SKM-1 treated with dmso at 0.1 percent for 144 hours (cell line): ENCODE measurements around the gene CD47.

ENCODE experiments used
- DNase-seq: peaks from one replicate; lab custom pipeline; 2025; ENCODE audit not compliant: unreplicated experiment; lab: John Stamatoyannopoulos, UW

The CD47 gene

DNA sequence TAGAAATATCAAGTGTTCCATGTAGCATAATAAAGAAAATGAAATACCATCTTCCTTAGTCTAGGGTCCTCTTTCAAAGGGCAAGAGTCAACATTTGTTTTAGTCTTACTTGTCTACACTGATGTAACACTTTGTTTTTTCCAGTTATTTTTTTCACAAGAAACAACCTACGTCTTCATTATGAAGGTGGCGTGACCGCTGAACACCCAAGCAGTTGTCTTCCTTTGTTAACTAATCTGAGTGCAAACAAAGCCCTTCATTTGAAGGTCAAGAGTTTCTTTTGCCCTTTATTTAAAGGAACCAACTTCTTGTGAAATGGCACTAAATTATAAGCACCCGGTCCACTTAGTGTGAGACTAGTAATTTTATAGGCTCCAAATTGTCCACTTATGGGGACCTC lies 73.2 kb downstream of the CD47 start:
- DNase-seq = no peak

DNA sequence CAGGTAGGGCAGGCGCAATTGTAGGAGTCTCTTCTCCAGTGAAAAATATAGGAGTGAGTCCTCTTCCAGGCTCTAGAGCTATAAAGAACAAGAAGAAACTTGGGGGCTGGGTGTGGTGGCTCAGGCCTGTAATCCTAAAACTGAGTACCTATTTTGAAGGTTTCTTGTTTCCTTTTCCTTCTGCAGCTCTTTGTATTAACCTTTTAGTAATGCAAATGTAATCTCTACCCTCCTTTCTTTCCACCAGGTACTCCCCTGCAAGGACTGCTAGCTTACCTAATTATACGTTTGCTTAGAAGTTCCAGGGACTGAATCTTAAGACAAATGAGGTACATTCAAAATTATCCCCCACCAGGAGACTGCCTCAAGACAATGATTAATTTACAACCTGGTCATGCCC lies 75.9 kb downstream of the CD47 start:
- DNase-seq = no peak

DNA sequence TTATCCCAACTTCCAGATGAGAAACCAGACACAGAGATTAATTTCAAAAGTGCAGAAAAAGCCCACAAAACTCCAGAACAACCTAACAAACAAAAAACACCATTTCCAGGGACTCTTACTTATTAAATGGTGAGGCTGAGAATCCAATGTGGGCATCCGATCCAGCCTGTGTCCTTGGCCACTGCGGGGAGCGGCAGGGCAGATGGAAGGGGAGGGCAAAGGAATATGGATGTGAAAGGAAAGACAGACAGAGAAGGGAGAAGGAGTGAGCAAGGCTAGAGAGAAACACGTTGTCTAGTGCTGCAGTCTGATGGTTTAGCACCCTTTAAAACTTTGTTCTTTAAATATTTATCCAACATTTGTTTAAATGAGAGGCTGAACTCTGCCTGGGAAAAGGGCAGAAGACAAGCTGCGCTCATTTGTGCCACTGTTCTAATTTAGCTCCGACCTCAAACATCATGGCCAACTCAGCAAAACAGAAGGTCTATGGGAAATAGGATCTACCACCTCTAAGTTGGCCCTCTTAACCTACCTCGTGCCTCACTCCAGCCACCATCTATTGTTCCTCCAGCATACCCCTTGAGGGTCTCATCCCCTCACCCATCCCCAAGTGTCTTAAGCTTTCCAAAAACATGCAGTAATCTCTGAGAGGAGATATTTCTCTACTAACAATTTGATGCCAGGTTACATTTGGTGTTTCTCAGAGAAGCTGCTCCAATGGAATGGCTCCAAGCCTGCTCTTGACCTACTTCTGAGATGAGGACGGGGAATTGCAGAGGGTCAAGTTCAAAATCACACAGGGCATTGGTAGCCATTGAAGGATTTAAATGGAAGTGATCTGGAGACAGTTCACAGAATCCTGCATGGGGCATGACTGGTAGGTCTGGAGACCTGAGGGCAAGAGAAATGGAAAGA lies 77.4 kb downstream of the CD47 start:
- DNase-seq = no peak

DNA sequence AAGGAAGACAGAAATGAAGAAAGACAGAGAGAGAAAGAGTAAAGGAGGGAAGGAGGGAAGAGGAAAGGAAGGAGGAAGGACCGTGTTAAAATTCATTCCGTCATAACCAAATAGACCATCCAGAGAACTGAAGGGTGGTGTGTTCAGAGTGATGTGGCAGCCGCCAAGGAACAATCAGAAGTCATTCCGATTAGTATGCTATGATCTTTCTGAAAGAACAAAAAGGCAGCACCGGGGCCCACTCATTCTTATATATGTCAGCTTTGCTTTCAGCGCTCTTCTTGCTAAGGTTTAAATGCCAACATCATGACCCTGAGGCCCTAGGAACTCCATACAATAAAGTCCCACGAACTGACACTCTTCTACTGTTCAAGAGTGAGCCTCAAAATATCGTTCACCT lies 78.5 kb downstream of the CD47 start:
- DNase-seq = no peak

DNA sequence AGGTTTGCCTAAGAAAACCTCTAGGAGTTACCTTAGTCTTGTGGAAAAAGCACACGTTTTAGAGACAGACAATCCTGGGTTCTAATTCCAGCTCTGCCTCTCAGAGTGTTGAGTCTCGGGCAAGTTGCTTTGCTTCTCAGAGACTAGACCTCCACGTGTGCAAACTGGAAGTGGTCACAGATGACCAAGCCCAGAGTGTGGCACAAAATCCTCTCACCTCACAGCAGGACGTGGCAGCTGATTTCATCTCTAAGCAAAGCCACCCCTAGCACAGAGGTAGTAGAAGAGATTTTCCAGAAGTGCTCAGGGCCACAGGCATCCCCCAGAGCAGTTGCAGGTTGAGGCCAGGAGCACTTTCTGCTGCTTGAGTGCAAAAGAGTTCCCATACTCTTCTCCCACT lies 79.2 kb downstream of the CD47 start:
- DNase-seq = no peak

DNA sequence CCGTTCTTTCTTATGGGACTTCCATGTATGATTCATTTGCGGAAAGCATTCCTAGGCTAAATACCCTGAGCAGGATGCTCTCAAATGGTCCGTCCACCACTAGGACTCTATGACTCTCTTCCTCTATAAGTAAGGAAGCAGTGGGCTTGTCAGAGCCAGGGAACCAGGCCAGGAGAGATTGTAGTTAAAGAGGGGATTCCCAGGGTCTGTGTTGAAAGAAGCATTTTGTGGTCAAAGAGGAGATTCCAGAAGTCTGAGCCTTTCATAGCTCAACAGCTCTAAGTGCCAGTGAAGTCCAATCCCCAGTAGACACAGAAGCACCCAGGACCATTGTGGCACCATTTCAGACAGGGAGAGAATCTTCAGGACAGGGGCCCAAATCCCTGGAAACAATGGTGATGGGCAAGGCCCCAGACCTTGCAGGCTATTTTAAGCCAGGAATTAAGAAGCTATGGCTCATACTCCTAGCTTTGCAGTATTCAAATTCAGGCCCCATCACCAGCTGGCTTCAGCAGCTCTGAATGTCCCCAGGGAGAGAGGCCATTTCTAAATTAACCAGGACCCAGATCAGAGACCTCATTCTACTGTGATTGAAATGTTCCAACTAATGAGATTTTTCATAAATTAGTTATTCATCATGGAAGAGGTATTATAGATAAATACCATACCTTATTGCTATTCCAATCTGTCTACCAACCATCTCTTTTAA lies 81.7 kb downstream of the CD47 start:
- no peak for DNase-seq

DNA sequence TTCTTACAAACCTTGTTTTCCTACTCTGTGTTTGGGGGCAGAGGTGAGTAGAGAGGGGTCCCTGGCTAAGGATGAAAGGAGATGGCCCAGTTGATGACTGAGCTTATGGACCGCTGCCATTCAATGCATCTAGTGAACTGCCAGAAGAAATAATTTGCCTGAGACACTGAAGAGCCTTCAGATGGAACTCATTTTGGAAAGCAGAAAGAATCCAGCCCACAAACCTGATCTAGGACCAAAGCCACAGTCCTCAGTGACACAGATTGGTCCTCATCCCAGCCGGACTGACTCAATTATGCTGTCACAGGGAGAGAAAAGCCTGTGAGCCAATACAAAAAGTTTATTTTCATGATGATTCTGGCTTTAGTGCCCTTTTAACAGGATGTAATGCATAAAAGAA lies 82.7 kb downstream of the CD47 start:
- no peak for DNase-seq

DNA sequence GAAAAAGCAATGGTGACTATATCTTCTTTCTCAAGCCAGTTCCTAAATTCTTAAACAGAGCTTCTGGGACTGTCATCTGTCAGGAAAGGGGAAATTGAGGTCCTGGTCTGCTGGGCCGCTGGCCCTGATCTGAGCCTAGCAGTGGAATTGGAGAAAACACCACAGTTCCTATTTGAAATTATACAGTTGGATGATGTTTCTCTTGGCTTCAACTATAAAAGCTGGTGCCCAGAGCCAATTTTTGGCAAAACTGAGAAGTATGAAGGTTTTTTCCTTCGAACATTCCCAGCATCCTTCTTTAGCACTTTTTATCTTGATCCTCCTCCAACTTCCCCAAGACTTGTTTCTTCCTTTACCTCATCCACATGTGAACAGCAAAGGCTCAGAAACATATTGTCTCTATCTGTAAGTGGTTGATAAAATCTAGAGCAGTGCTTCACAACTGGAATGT lies 83.9 kb downstream of the CD47 start:
- no peak for DNase-seq

DNA sequence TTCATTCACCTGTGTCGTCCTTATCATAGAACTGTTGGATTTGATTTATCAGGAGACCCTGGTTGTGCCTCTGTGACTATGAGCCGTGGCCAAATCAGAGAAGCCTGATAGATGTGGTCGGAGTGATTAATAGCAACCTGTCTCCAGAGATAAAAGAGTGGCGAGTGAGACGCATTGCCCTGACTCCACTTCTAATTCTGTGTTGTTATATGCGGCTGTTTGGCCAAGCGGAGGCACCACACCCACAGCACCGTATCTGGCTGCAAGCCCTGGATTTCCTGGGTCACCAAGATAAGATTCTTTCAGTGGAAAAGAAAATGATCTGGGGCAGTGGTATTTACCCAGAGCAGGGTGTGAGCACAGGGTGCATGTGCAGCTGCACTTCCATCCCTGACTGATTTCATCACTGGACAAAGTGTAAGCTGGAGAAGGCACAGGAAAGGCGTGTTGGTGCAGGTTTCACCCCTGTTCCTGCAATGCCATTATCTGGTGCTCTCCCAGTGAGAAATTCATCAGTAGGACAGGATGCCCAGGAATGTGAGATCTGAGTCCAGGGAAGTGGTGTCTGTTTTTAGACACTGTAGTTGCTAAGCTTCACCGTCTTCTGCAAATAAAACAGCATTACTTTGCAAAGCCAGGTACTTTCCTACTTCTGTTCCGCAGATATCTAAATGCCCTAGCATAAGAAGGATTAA lies 84.6 kb downstream of the CD47 start:
- no peak for DNase-seq

DNA sequence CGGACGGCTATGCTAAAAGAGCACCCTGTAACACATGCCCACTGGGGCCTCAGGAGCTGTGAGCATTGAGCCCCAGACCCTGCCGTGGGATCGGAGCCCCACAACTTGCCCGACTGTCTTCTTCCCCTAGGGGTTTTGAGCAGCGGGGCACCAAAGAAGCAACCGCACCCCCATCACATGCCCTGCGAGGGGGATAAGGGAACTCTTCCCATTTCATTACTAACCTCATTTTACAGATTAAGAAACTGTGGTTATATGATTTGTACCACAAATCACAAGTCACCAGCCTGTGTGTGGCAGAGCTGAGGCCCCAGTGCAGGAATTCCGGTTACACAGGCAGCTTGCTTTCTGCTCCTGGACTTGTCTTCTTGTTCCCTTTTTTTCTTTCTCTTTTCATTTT lies 86.2 kb downstream of the CD47 start:
- peak; percentile 49 for DNase-seq

DNA sequence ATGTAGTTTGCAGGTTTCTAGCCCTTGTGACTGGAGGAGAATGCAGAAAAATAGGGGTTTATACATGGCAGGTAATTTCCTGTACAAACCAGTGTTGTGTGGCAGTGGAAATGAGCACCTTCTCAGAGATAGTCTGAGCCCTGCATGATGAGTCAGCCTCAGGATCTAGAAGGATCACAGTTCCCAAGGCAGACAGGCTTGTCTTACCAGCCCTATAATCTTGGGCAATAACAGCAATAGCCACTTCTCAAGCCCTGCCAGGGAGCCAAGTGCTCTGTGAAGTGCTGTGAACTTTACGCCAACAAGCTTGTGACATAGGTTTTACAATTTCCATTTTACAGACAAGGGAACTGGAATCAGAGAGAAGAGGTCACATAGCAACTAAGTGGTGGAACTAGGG lies 89.4 kb downstream of the CD47 start:
- DNase-seq = no peak

DNA sequence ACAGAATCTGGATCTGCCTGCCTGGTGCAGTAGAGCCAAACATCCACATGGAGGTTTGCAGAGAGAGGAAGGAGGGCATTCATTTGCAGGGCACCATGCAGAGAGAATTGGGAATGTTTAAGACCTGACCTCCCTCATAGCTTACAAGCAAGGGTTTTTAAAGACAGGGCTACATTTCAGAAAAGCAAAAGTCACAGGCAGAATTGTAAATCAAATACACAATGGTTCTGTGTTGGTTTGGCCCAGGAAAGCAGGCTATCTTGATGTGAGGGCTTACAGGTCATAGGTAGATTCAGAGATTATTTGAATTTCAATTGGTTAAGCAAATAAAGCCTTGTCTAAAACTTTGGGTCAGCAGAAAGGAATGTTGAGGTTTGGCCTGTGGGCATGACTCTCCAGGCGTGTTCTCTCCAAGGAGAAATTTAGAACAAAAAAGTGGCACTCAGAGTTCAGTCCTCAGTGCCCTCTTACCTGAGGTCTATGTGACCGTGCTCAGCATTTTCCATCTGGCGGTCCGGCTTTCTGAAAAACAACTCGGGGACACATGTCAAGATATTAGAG lies 91.5 kb downstream of the CD47 start:
- DNase-seq = no peak

DNA sequence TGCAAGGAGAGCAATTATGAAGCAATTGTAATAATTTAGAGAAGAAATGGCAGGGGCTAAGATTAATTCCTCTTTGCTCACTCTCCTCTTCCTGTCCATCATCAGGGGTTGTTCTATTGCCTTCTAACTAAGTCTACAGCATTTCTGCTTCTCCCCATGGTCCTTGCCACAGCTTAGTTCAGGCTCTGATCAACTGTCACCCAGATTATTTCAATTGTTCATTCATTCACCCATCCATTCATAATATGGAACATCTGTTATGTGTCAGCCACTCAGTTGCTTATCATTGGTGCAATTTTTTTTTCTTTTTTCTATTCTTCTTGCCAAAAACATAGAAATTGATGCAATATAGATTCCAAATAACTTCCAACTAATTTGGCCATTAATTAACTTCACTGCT lies 93.2 kb downstream of the CD47 start:
- DNase-seq = no peak

DNA sequence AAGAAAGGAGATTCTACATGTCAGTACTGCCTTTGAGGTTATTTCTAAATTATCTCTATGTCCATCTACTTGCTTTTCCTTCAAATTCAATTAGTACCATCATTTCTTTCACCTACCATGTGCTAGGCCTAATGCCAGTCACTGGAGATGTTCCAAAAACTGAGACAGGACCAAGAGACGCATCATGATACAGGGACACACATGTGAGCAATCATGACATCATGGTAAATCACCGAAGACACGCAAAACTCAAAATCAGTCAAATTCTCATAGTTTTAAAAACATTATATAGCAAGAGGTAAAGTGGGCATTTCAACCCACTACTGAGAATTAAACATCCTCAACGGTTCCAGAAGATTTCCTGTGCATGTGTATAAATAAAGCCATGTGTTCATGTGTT lies 95.0 kb downstream of the CD47 start:
- no peak for DNase-seq

DNA sequence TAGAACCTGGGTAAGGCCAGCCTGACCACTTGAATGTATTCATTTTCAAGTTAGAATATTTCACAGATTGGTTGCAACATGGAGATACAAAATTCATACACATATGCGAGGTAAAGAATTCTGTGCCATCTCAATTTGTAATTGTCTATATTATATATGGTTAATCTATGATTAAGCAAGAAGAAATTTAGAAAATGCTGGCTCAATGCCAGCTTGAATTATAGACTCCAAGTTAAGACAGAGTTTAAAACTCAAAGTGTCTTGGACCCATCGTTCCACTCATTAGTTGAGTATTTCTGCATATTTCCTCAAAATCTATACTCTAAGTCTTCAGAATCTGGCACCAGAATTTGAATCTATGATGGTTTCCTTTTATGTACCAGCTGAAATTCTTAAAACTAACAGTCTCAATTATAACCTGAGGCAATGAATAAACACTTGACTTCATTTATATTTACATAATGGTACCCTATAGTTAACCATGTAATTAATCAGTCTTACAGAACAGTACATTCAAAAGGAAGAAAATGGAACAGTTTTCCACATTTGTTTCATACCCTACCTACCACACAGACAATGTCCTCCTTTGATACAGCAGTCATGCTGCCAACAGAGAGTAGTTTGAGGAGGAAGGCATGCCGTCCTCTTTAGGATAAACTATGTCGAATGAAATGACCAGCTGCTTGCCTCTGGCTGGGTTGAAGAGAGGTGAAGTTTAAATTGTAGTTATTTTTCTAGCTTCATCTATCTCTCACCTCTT lies 95.7 kb downstream of the CD47 start:
- DNase-seq = no peak

DNA sequence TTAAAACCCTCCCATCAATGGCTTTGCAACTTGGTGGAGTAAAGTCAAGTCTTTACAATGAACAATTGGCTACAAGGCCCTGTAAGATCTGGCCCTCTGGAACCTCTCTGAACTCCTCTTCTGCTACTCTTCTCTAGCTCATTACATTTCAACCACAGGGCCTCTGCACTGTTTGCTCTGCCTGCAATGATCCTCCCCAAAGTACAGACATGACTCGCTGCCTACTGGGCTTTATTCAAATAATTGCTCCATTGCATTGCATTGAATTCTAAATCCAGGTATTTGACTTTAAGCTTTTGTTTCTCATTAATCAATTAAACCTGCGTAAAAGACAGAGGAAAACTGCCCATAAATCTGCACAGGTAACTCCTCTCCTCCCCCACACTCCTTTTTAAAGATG lies 96.7 kb downstream of the CD47 start:
- DNase-seq = no peak

DNA sequence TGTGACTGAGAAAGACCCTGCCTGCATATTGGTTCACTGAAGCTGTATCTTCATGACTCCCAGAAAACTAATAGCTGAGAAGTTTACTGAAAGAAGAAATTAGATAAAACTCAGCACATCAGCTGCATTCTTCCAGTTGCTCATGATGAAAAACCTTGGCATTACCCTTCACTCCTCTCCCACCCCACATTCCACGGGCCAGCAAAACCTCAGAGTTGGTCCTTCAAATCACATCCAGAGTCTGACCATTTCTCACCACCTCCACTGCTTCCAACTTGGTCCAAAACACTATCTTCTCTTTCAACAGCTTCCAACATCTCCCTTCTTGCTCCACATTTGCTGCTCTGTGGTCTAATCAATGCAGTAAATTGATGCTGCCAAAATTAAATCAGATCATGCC lies 97.1 kb downstream of the CD47 start:
- DNase-seq = no peak
